K562 treated with DMSO at 1 percent for 4 hours (cell line): ENCODE results near the gene ZBTB32. TPM values are rescaled to one million over a fixed set of nuclear protein-coding genes. Genes with fewer than 3 reads are reported as not detected.

Experiments used
- total RNA-seq: library from RNA; unstranded; fragments of 300-600 nt; gene quantifications from 2 replicates; pipeline ENCODE4 v1.2.3, GENCODE V29; 2022; ENCODE audit not compliant: insufficient read depth

The ZBTB32 gene
- not detected in 2 replicates for total RNA-seq

DNA sequence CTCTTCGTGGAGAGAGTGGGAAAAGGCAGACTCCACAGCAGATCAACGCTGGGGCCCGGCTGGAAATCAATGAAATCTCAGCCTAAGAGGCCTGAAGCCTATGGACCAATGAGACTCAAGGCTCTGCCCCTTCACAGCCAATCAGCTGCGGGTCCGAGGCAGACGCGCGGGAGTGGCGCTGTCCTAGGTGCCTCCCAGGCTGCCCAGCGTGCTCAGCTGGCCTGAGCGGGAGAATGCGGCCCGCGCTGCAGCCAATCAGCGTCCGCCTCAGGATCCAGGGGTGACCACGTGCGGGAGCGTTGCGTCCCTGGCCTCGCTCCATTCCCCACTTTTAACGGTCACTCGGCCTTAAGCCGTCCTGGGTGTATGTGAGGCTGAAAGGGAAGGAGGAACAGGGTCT lies at the start of gene ZBTB32:
Gene ZBTB32, plus strand, starts transcription at position 341 of the 400 bp plus-strand sequence. CDS start 10,069 bp downstream, outside the sequence.

DNA sequence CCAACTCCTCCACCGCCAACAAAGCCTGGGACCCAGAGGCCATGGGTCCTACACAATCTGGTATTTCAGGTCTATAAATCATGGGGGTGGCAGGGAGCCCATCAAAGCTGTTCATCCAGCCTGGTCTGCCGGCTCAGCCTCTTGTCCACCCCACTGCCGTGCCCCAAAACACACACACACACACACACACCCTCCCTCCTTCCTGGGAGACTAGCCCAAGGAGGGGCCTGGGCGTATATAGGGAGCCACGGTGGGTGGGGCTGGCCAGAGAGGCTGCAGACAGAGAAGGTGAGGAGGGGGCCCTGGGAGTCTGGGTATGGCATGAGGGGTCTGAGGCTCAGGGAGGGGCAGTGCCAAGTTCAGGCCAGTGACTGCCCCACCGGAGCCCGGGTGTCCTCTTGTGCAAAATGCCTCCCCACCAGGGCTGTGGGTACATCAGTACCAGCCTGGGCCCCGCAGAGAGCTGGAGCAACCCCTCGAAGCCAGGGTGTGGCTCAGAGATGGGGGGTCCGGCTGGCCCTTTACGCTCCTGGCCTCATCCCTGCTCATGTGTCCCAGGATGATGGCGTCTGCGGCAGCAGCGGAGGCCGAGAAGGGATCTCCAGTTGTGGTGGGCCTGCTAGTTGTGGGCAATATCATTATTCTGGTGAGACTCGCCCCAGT lies 38.0 kb upstream of the ZBTB32 start, which contains the start of gene UPK1A:
Gene UPK1A, plus strand, starts transcription at position 267 of the 663 bp plus-strand sequence. Its CDS starts 296 bp downstream, at position 563.

GRCh38 chr19:35717665-35718344 lies 13.4 kb downstream of the ZBTB32 start, which contains the start of gene KMT2B:
TSS of gene KMT2B (plus strand) at chr19:35718003. CDS start at chr19:35718019, 16 bp downstream.

DNA sequence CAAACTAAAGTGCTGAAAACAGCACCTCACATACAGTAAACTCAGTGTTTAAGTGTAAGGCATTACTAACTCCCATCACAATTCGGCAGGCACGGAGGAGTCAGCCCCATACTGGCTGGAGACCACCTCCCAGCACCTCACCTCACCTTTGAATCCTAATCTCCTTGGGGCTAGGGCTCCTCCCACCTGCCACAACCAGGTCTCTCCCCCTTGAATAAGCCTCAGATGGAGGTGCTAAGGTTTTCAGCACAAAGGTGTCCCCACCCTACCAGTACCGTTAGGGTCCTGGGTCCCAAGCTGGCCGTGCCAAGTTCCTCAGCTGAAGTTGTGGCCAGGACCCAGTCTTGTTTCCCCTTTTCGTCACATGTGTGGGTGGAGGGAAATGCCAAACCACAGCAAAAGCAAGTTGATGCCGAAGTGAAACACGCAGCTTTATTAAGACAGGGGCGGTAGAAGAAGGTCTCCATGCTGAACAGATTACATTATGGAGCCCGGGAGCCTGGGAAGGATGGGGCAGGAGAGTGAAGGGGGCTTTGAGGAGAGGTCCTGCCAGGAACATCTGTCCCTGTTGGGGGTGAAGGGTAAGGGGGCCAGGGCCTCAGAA lies 37.9 kb downstream of the ZBTB32 start, which contains the start of gene IGFLR1:
Gene IGFLR1, minus strand, starts transcription at position 332 of the 604 bp plus-strand sequence. CDS start 1,272 bp downstream, outside the sequence.

DNA sequence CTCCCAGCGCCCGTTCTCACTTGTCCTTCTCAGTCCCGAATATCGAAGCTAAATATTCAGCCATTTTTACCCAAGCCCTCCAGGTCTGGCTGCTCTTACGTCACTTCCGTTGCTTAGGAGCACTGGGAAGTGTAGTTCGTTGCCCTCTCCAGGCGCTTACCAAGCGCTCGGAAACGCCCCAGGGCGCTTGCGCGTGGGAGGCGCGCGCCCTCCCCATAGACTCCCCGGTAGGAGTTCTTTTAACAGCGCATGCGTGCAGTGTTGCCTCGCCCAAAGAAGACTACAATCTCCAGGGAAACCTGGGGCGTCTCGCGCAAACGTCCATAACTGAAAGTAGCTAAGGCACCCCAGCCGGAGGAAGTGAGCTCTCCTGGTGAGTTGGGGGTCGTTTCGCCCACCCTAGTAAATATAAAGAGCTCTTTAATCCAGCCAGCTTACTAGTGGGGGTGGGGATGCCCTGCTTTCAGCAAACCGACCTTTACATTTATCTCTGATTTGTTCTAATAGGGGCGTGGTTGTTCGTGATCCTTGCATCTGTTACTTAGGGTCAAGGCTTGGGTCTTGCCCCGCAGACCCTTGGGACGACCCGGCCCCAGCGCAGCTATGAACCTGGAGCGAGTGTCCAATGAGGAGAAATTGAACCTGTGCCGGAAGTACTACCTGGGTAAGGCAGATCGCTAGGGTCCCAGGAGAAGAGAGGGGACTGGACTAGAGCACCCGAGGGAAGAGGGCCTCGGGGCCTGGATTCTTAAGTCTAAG lies 41.1 kb downstream of the ZBTB32 start, which contains the start of the genes PSENEN and U2AF1L4:
Gene PSENEN, plus strand, starts transcription at position 324 of the 759 bp plus-strand sequence. Its CDS starts 280 bp downstream, at position 604.
Gene U2AF1L4, minus strand, starts transcription at position 91 of the 759 bp plus-strand sequence. Its CDS starts 27 bp downstream, at position 64.

DNA sequence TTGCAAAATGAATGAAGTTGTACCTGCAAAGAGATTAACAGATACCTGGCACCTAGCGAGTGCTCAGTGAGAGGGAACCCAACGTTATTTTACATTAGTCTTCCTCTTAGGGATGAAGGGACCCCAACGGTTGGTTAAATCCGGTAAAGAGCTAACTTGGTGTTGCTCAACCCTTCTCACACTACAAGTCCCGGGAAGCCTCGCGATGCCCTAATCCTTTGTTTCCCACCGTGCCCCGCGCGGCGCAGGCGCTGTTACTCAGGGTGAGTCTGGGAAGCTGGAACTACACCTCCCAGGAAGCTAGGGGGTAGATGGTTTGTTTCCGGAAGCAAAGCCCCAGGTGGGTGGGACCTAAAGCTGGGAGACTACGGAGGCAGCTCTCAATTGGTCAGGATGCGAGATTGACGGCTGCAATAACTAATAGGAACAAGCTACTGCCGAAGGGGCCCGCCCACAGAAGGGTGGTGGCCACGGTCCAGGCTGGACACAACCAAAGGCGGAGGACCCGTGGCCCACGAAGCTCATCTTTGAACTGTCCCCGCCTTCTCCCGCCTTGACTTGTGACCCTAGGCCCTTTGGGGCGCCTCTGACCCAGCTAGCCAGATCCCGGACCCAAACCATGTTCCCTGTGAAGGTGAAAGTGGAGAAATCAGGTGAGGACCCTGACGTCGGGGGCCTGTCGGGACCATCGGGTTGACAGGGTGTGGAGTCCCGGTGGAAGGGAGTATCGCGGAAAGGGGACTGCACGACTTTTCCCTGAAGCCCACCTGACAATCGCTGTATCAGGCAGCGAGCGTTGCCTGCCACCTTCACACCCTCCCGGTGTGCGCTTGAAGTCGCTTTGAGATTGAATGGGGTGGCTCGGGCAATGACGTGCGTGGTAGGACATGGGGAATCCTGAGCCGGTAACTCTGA lies 44.0 kb downstream of the ZBTB32 start, which contains the start of gene LIN37:
Gene LIN37, plus strand, starts transcription at position 471 of the 915 bp plus-strand sequence. Its CDS starts 149 bp downstream, at position 620.

GRCh38 chr19:35756377-35757230 lies 52.2 kb downstream of the ZBTB32 start, which contains the start of gene HSPB6:
TSS of gene HSPB6 (minus strand) at chr19:35757029. CDS start at chr19:35757008, 21 bp downstream.

DNA sequence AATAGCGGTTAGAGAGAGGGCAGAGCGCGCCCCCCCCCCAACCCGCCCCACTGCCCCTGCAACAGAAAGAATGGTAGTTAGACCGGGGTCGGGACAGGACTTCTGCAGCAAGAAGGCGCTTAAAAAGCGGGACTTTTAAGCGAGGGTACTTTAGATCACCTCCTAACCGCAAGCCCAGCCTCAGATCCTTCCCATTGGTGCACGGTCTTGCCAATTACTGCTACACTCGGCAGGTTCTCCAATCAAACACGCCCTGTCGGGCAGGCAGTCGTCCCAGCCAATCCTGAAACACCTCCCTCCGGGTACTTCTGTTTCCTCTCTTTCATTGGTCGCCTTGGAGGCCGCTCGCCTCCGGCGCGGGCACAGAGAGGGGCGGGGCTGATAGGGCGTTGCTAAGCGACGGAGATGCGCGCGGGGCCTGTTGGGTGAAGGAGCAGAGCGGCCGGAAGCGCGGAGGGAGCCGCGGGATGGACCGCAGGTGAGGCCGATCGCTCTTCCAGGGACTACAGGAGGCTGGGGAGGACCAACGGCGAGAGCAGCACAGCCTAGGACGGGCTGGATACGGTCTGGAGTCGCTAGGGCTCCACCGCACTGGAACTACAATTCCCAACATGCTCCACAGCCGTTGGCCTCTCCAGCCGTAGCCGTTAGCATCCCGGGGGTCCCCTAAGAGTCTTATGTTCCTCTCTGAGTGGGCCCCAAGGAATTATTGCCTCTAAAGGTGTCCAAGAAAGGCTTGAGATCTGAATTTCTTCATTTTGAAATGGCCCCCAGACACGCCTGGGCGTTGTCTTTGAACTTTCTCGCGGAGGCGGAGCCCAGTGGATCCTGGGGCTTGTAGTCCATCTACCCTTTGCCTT lies 53.6 kb downstream of the ZBTB32 start, which contains the start of gene PROSER3:
Gene PROSER3, plus strand, starts transcription at position 428 of the 860 bp plus-strand sequence. Its CDS starts 40 bp downstream, at position 468.

Other genes with a start within 250 kb of the ZBTB32 start
- not detected in 2 replicates for gene KRTDAP, start 214.1 kb upstream of the ZBTB32 start, total RNA-seq
- gene DMKN, start 190.9 kb upstream of the ZBTB32 start, total RNA-seq = not detected in 2 replicates
- gene SBSN, start 176.2 kb upstream of the ZBTB32 start, total RNA-seq = not detected in 2 replicates
- gene GAPDHS, start 171.1 kb upstream of the ZBTB32 start, total RNA-seq = not detected in 2 replicates
- gene TMEM147, start 158.9 kb upstream of the ZBTB32 start, total RNA-seq = 120 and 136 TPM in 2 replicates
- not detected in 2 replicates for gene ATP4A, start 140.9 kb upstream of the ZBTB32 start, total RNA-seq
- not detected in 2 replicates for gene PMIS2, start 118.4 kb upstream of the ZBTB32 start, total RNA-seq
- gene HAUS5, start 91.8 kb upstream of the ZBTB32 start, total RNA-seq = 21.1 and 22.2 TPM in 2 replicates
- 186 and 211 TPM in 2 replicates for gene RBM42, start 75.5 kb upstream of the ZBTB32 start, total RNA-seq
- gene ETV2, start 62.8 kb upstream of the ZBTB32 start, total RNA-seq = not detected in 2 replicates
- gene COX6B1, start 56.2 kb upstream of the ZBTB32 start, total RNA-seq = 1,092 TPM in 2 replicates
- gene UPK1A, start 38.0 kb upstream of the ZBTB32 start, total RNA-seq = not detected in 2 replicates
- gene KMT2B, start 13.4 kb downstream of the ZBTB32 start, total RNA-seq = 21.9 and 25.7 TPM in 2 replicates
- 6.4 and 16.4 TPM in 2 replicates for gene IGFLR1, start 37.9 kb downstream of the ZBTB32 start, total RNA-seq
- gene U2AF1L4, start 40.9 kb downstream of the ZBTB32 start, total RNA-seq = 4.8 and 6.9 TPM in 2 replicates
- gene PSENEN, start 41.1 kb downstream of the ZBTB32 start, total RNA-seq = 34.5 and 42.2 TPM in 2 replicates
- 12.4 and 14.7 TPM in 2 replicates for gene LIN37, start 44.0 kb downstream of the ZBTB32 start, total RNA-seq
- 0.99 and 1.4 TPM in 2 replicates for gene HSPB6, start 52.5 kb downstream of the ZBTB32 start, total RNA-seq
- gene PROSER3, start 53.6 kb downstream of the ZBTB32 start, total RNA-seq = 12.2 and 14.9 TPM in 2 replicates
- 1.3 and 3.2 TPM in 2 replicates for gene ARHGAP33, start 71.0 kb downstream of the ZBTB32 start, total RNA-seq
- gene PRODH2, start 108.3 kb downstream of the ZBTB32 start, total RNA-seq = not detected in 2 replicates
- 1.1 and 3.5 TPM in 2 replicates for gene NPHS1, start 147.9 kb downstream of the ZBTB32 start, total RNA-seq
- gene KIRREL2, start 152.4 kb downstream of the ZBTB32 start, total RNA-seq = not detected in 2 replicates
- 5.0 and 7.4 TPM in 2 replicates for gene APLP1, start 164.0 kb downstream of the ZBTB32 start, total RNA-seq
- gene NFKBID, start 196.0 kb downstream of the ZBTB32 start, total RNA-seq = 4.9 and 8.8 TPM in 2 replicates
- gene HCST, start 198.0 kb downstream of the ZBTB32 start, total RNA-seq = not detected in 2 replicates
- 24.4 and 27.1 TPM in 2 replicates for gene TYROBP, start 203.7 kb downstream of the ZBTB32 start, total RNA-seq
- 0.24 TPM in 1 of 2 replicates, not detected in the other for gene LRFN3, start 231.8 kb downstream of the ZBTB32 start, total RNA-seq